IMR-90 (cell line): Measurements from ENCODE around the gene RNF125. TPM values are rescaled to one million over a fixed set of nuclear protein-coding genes. Genes with fewer than 3 reads are reported as not detected.

Experiments
- ATAC-seq: fragments of 200-7000 bp; cut with Tn5 transposase; 2 replicates; pipeline ENCODE4 v1.9.1; 2020; ENCODE audit warnings: low read depth, mild to moderate bottlenecking, moderate library complexity
- BruUV-seq: library from RNA; stranded (reverse); fragments of 400-500 nt; replicated peaks from 2 replicates; lab custom pipeline; 2021; lab: Mats Ljungman, UMichigan
- CTCF ChIA-PET: fragments of 300-600 bp; formaldehyde crosslinking; extraction: SDS; loops from one replicate; lab custom pipeline; 2021; ENCODE audit warnings: antibody characterized with exemption; lab: Yijun Ruan, JAX
- POLR2A ChIA-PET: fragments of 300-600 bp; sonication (Branson Sonifier 250); formaldehyde crosslinking; loops from one replicate; lab custom pipeline; 2022; ENCODE audit warnings: antibody characterized with exemption; ENCODE audit not compliant: unreplicated experiment; lab: Charles Lee
- DNase-seq: peaks from one replicate; pipeline ENCODE4 v3.0.0; 2013
- H2AFZ ChIP-seq: replicated peaks from 2 replicates; pipeline ENCODE3; 2013; ENCODE audit warnings: low read length, mild to moderate bottlenecking; ENCODE audit not compliant: poor library complexity
- H2AK5ac ChIP-seq: 2 replicates; pipeline ENCODE4 v1.6.1; 2013; ENCODE audit warnings: low read depth, low read length, inconsistent platforms
- H2AK9ac ChIP-seq: replicated peaks from 2 replicates; pipeline ENCODE3; 2013; ENCODE audit warnings: mild to moderate bottlenecking, low read depth, low read length, moderate library complexity; ENCODE audit not compliant: poor library complexity
- H2BK120ac ChIP-seq: 2 replicates; pipeline ENCODE4 v1.6.1; 2013; ENCODE audit warnings: low read depth, low read length, inconsistent platforms
- H2BK15ac ChIP-seq: 3 replicates; pipeline ENCODE4 v1.6.1; 2013; ENCODE audit warnings: low read depth, low read length, inconsistent platforms
- H2BK20ac ChIP-seq: 2 replicates; pipeline ENCODE4 v1.6.1; 2013; ENCODE audit warnings: low read depth, mild to moderate bottlenecking, inconsistent platforms, low read length, moderate library complexity
- H2BK5ac ChIP-seq: 2 replicates; pipeline ENCODE4 v1.6.1; 2013; ENCODE audit warnings: mild to moderate bottlenecking, low read depth, low read length, inconsistent platforms; ENCODE audit not compliant: poor library complexity, severe bottlenecking
- H3K14ac ChIP-seq: replicated peaks from 2 replicates; pipeline ENCODE4 v1.6.1; 2013; ENCODE audit warnings: low read depth, low read length, inconsistent platforms
- H3K18ac ChIP-seq: 2 replicates; pipeline ENCODE4 v1.6.1; 2013; ENCODE audit warnings: low read depth, low read length, control low read depth
- H3K23ac ChIP-seq: 2 replicates; pipeline ENCODE4 v1.6.1; 2013; ENCODE audit warnings: low read depth, low read length, inconsistent platforms
- H3K27ac ChIP-seq: 2 replicates; pipeline ENCODE4 v1.5.1; 2013; ENCODE audit warnings: mild to moderate bottlenecking, control low read depth, low read length; ENCODE audit not compliant: insufficient read depth
- H3K27me3 ChIP-seq: 2 replicates; pipeline ENCODE4 v1.6.1; 2013; ENCODE audit warnings: low read length; ENCODE audit not compliant: control insufficient read depth, insufficient read depth
- H3K36me3 ChIP-seq: 2 replicates; pipeline ENCODE4 v1.6.1; 2013; ENCODE audit warnings: low read length, mixed read lengths; ENCODE audit not compliant: control insufficient read depth, insufficient read depth
- H3K4ac ChIP-seq: 2 replicates; pipeline ENCODE4 v1.6.1; 2013; ENCODE audit warnings: low read depth, low read length, inconsistent platforms
- H3K4me1 ChIP-seq: 2 replicates; pipeline ENCODE4 v1.6.1; 2013; ENCODE audit warnings: low read length, mixed read lengths; ENCODE audit not compliant: control insufficient read depth, insufficient read depth
- H3K4me2 ChIP-seq: 2 replicates; pipeline ENCODE4 v1.6.1; 2013; ENCODE audit warnings: low read depth, mild to moderate bottlenecking, control low read depth, low read length, moderate library complexity
- H3K4me3 ChIP-seq: 2 replicates; pipeline ENCODE4 v1.5.1; 2013; ENCODE audit warnings: low read depth, mild to moderate bottlenecking, control low read depth, low read length, moderate library complexity; ENCODE audit not compliant: insufficient read depth
- H3K56ac ChIP-seq: 2 replicates; pipeline ENCODE4 v1.6.1; 2013; ENCODE audit warnings: low read length, inconsistent platforms; ENCODE audit not compliant: insufficient read depth; ENCODE audit errors: extremely low read depth
- H3K79me1 ChIP-seq, 2 experiments: 2 replicates each; pipeline ENCODE4 v1.6.1; 2013; ENCODE audit warnings: low read length in 2 of 2, inconsistent platforms in 1 of 2, low read depth in 1 of 2
- H3K9ac ChIP-seq: 2 replicates; pipeline ENCODE4 v1.6.1; 2013; ENCODE audit warnings: low read depth, low read length, control low read depth
- H3K9me1 ChIP-seq: 2 replicates; pipeline ENCODE4 v1.6.1; 2013; ENCODE audit warnings: low read length, inconsistent platforms; ENCODE audit not compliant: insufficient read depth
- H3K9me3 ChIP-seq: 2 replicates; pipeline ENCODE4 v1.6.1; 2013; ENCODE audit warnings: low read length; ENCODE audit not compliant: control insufficient read depth, insufficient read depth
- H4K20me1 ChIP-seq: 2 replicates; pipeline ENCODE4 v1.6.1; 2013; ENCODE audit warnings: low read length, inconsistent platforms; ENCODE audit not compliant: insufficient read depth
- H4K5ac ChIP-seq: 2 replicates; pipeline ENCODE4 v1.6.1; 2013; ENCODE audit warnings: mild to moderate bottlenecking, low read depth, low read length, control low read depth
- H4K8ac ChIP-seq, 2 experiments: 2 replicates each; pipeline ENCODE4 v1.6.1; 2013; ENCODE audit warnings: low read depth in 2 of 2, low read length in 2 of 2, control low read depth in 1 of 2, inconsistent platforms in 1 of 2
- H4K91ac ChIP-seq: 2 replicates; pipeline ENCODE4 v1.6.1; 2013; ENCODE audit warnings: low read depth, low read length, inconsistent platforms; ENCODE audit not compliant: insufficient read depth
- BHLHE40 ChIP-seq: fragments of 150-350 bp; IDR thresholded peaks from 2 replicates; pipeline ENCODE4 v1.6.1; 2016; ENCODE audit warnings: mild to moderate bottlenecking, low read depth, low read length
- CHD1 ChIP-seq: IDR thresholded peaks from 2 replicates; pipeline ENCODE4 v1.6.1; 2012; ENCODE audit warnings: low read depth, low read length, improper control_type of control experiment
- CTCF ChIP-seq: conservative IDR thresholded peaks from 2 replicates; pipeline ENCODE4 v1.5.1; 2012; ENCODE audit warnings: mild to moderate bottlenecking, low read depth, low read length, improper control_type of control experiment
- ELK1 ChIP-seq: fragments of 150-350 bp; IDR thresholded peaks from 2 replicates; pipeline ENCODE4 v1.6.1; 2016; ENCODE audit warnings: low read depth, mild to moderate bottlenecking, low read length, moderate library complexity, borderline replicate concordance
- FOS ChIP-seq: fragments of 150-350 bp; IDR thresholded peaks from 2 replicates; pipeline ENCODE4 v1.6.1; 2016; ENCODE audit warnings: low read depth, low read length
- NFE2L2 ChIP-seq: fragments of 150-350 bp; IDR thresholded peaks from 2 replicates; pipeline ENCODE4 v1.6.1; 2016; ENCODE audit warnings: low read depth, mild to moderate bottlenecking, low read length
- POLR2A ChIP-seq: IDR thresholded peaks from 2 replicates; pipeline ENCODE4 v1.6.1; 2012; ENCODE audit warnings: mild to moderate bottlenecking, low read depth, low read length
- RCOR1 ChIP-seq: IDR thresholded peaks from 2 replicates; pipeline ENCODE4 v1.6.1; 2012; ENCODE audit warnings: mild to moderate bottlenecking, low read length, improper control_type of control experiment; ENCODE audit not compliant: insufficient replicate concordance
- USF2 ChIP-seq: fragments of 150-350 bp; IDR thresholded peaks from 2 replicates; pipeline ENCODE4 v1.6.1; 2017; ENCODE audit warnings: mild to moderate bottlenecking, antibody characterized with exemption, low read length, low read depth
- WGBS, 2 experiments: methylation state at CpG; one replicate each; pipeline versions ENCODE4 v1.1.5 to v1.1.7; 2013; ENCODE audit warnings: missing lambda C conversion rate in 2 of 2; ENCODE audit not compliant: insufficient read length in 1 of 2; ENCODE audit errors: extremely low coverage in 2 of 2; 5-methylcytosine and 5-hydroxymethylcytosine counted together
- dilution Hi-C: fragments of 300-500 bp; cut with HindIII; formaldehyde crosslinking; loops from one replicate; pipeline ENCODE4 v1.14.3; 2018; ENCODE audit warnings: low sequenced_read_pairs; ENCODE audit not compliant: unreplicated experiment
- in situ Hi-C: fragments of 300-500 bp; cut with MboI; formaldehyde crosslinking; loops from 3 replicates; pipeline ENCODE4 v1.14.3; 2019; ENCODE audit warnings: low sequenced_read_pairs, inconsistent platforms, mixed read lengths
- intact Hi-C: fragments of 100-400 bp; cut with micrococcal nuclease; formaldehyde crosslinking; loops from 2 replicates; pipeline ENCODE4 v1.10.0; 2022
- polyA plus RNA-seq, 3 experiments: library from polyadenylated mRNA; depleted of rRNA; stranded (reverse); fragments of >200 nt; gene quantifications; 2 replicates each; pipeline ENCODE4 v1.2.3, GENCODE V29; 2012; ENCODE audit warnings: low replicate concordance in 1 of 3
- total RNA-seq: library from RNA; depleted of rRNA; stranded (reverse); fragments of >200 nt; gene quantifications from 2 replicates; pipeline ENCODE4 v1.2.3, GENCODE V29; 2012

Gene RNF125
- total and polyA plus RNA-seq, 2 of the 4 experiments (the other 2 are of a cell fraction): under 0.01 to 0.10 TPM

GRCh38 chr18:31996007-31996406 lies 22.6 kb upstream of the RNF125 start:
- ChIA-PET POLR2A (no interaction called here), CTCF (no interaction called here)
- no peak for TF ChIP-seq FOS
- TF ChIP-seq CHD1: no peak
- no peak for TF ChIP-seq RCOR1
- TF ChIP-seq USF2: no peak
- TF ChIP-seq BHLHE40: no peak
- no peak for TF ChIP-seq POLR2A
- no peak for TF ChIP-seq CTCF
- no peak for TF ChIP-seq NFE2L2
- TF ChIP-seq ELK1: no peak
- no peak overlapping the region for H3K56ac ChIP-seq
- no peak overlapping the region for H3K4ac ChIP-seq
- H3K27ac ChIP-seq: no peak overlapping the region
- H2BK20ac ChIP-seq: no peak overlapping the region
- no peak overlapping the region for H3K4me2 ChIP-seq
- no peak overlapping the region for H2BK5ac ChIP-seq
- DNase-seq: no peak
- no peaks in the 10 kb centered on the region for H3K9me1 ChIP-seq
- no peak overlapping the region for H3K14ac ChIP-seq
- no peak overlapping the region for H4K8ac ChIP-seq
- H3K27me3 ChIP-seq: 0 out of 2 replicates have a peak, but pooled peaks cover 2% of the 10 kb centered on the region
- in situ Hi-C loops: no loop called here
- H3K4me3 ChIP-seq: no peak overlapping the region
- H3K9me3 ChIP-seq: no peaks in the 10 kb centered on the region
- intact Hi-C loops: no loop called here
- H2BK120ac ChIP-seq: no peak overlapping the region
- H4K20me1 ChIP-seq: no peaks in the 10 kb centered on the region
- H2BK15ac ChIP-seq: no peak overlapping the region
- no peak overlapping the region for H2AK9ac ChIP-seq
- no peak overlapping the region for H3K23ac ChIP-seq
- H3K4me1 ChIP-seq: no peaks in the 10 kb centered on the region
- dilution Hi-C loops: no loop called here
- no peak overlapping the region for H2AK5ac ChIP-seq
- no peaks in the 10 kb centered on the region for H3K36me3 ChIP-seq
- no peak overlapping the region for H4K5ac ChIP-seq
- no peak overlapping the region for H4K91ac ChIP-seq
- no peak overlapping the region for H3K9ac ChIP-seq
- H3K18ac ChIP-seq: no peak overlapping the region
- BruUV-seq: no TSS peak
- no CpG with 5 or more reads among the region's 7 CpGs for WGBS, 2 experiments
- no peaks in the 10 kb centered on the region for H3K79me1 ChIP-seq
- no peak overlapping the region for H2AFZ ChIP-seq
- no peak for ATAC-seq
